Measurements from ENCODE around the gene VAMP2. TPM values are rescaled to one million over a fixed set of nuclear protein-coding genes. Genes with fewer than 3 reads are reported as not detected.

VAMP2 gene
- total and polyA plus RNA-seq, 2 of the 4 experiments (the other 2 are of a cell fraction) = 2.3 to 33.3 TPM

DNA sequence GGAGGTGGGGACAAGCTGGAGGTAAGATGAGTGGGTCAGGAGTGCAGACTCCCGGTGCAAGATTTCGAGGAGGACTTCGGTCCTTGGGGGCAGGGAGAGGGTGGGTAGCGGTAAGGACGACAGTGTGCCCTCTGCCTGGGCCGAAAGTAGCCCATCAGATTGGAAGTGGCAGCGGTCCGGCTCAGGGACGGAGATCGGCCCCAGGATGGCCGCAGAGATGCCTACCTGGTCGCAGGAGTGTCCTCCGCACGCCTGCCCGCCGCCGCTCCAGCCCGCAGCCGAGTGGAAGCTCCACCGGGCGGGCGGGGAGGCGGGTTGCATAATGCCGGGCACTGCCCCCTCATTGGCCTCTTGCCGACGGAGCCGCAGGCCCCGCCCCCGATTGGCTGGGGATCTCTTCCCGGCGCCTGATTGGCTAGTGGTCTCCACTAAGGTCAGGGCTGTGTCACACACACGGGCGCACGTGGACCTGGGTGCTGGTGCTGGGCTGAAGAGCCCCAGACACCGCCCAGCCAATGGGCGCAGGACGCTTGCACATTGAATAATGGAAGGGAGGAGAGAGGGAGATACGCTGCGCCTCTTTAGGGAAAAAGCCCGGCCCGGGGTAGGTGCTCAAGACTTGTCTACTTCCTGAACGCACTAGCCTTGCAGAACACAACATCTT, 10.5 kb downstream of the VAMP2 start, which contains the start of gene PER1:
TSS of gene PER1 (minus strand) at position 293 of the 664 bp plus-strand sequence. CDS start 1,698 bp downstream, outside the sequence.
- Histone ChIP-seq H3K9me1 (ENCODE audit: insufficient read depth, low read length) (peaks cover 22% of the 10 kb centered on the region), H3K14ac (replicated peaks; ENCODE audit: low read depth, low read length) (peak within 1 kb of the TSS; percentile 74), H2AFZ (replicated peaks; ENCODE audit: low read length, poor library complexity) (peak within 1 kb of the TSS; percentile 88), H3K79me1 (ENCODE audit: low read depth in 1 of 2, low read length in 2 of 2) (peaks cover 3 to 37% of the 10 kb centered on the region in 2 experiments; a peak in 2 of 4 replicates), H3K4me3 (ENCODE audit: insufficient read depth, low read depth, low read length) (peak within 1 kb of the TSS; percentile 59), H4K20me1 (ENCODE audit: insufficient read depth, low read length) (peaks cover 9% of the 10 kb centered on the region), H3K9me3 (ENCODE audit: control insufficient read depth, insufficient read depth, low read length) (no peaks in the 10 kb centered on the region), H3K9ac (ENCODE audit: low read depth, low read length) (peak within 1 kb of the TSS; percentile 76), H4K8ac (ENCODE audit: low read depth in 2 of 2, low read length in 2 of 2) (peak within 1 kb of the TSS in 1 of 2 experiments; percentile 78; a peak in 1 of 4 replicates), H3K27me3 (ENCODE audit: control insufficient read depth, insufficient read depth, low read length) (no peaks in the 10 kb centered on the region), H2BK20ac (ENCODE audit: low read depth, low read length) (0 out of 2 replicates have a peak within 1 kb of the TSS, but pooled peaks have one; percentile 45), H3K23ac (ENCODE audit: low read depth, low read length) (peak within 1 kb of the TSS; percentile 79), H3K27ac (ENCODE audit: insufficient read depth, low read length) (peak within 1 kb of the TSS; percentile 73), H4K5ac (ENCODE audit: low read depth, low read length) (peak within 1 kb of the TSS; percentile 9), H3K4ac (ENCODE audit: low read depth, low read length) (peak within 1 kb of the TSS; percentile 86), H2BK15ac (ENCODE audit: low read depth, low read length) (peak within 1 kb of the TSS; percentile 60; the same call in 2 of the 3 replicates), H3K18ac (ENCODE audit: low read depth, low read length) (peak within 1 kb of the TSS; percentile 24; the same call in 1 of the 2 replicates), H3K4me2 (ENCODE audit: low read depth, low read length) (peak within 1 kb of the TSS; percentile 96), H3K36me3 (ENCODE audit: control insufficient read depth, insufficient read depth, low read length) (peaks cover 21% of the 10 kb centered on the region), H3K56ac (ENCODE audit: extremely low read depth, insufficient read depth, low read length) (no peak within 1 kb of the TSS; the same call in 1 of the 2 replicates), H2BK120ac (ENCODE audit: low read depth, low read length) (peak within 1 kb of the TSS; percentile 41), H3K4me1 (ENCODE audit: control insufficient read depth, insufficient read depth, low read length) (peaks cover 23% of the 10 kb centered on the region), H2AK5ac (ENCODE audit: low read depth, low read length) (peak within 1 kb of the TSS; percentile 90), H2AK9ac (replicated peaks; ENCODE audit: low read depth, low read length, poor library complexity) (peak within 1 kb of the TSS; percentile 90), H2BK5ac (ENCODE audit: low read depth, low read length, poor library complexity, severe bottlenecking) (peak within 1 kb of the TSS; percentile 61), H4K91ac (ENCODE audit: insufficient read depth, low read depth, low read length) (peak within 1 kb of the TSS; percentile 52)
- TF ChIP-seq NFE2L2 (IDR thresholded peaks at IDR 0.05; ENCODE audit: low read depth, low read length) = 0 out of 2 replicates have a peak, but pooled peaks have one; percentile 8
- TF ChIP-seq BHLHE40 (IDR thresholded peaks at IDR 0.05; ENCODE audit: low read depth, low read length) = peak; percentile 89
- no peak for TF ChIP-seq RAD21 (IDR thresholded peaks at IDR 0.05; ENCODE audit: low read length)
- peak; percentile 42; the same call in 1 of the 2 replicates for TF ChIP-seq FOS (IDR thresholded peaks at IDR 0.05; ENCODE audit: low read depth, low read length)
- TF ChIP-seq CHD1 (IDR thresholded peaks at IDR 0.05; ENCODE audit: low read depth, low read length) = peak; percentile 90; the same call in 1 of the 2 replicates
- TF ChIP-seq RFX5 (IDR thresholded peaks at IDR 0.05; ENCODE audit: low read depth, low read length) = peak; percentile 53; the same call in 1 of the 2 replicates
- no peak for TF ChIP-seq MAFK (IDR thresholded peaks at IDR 0.05; ENCODE audit: low read depth, low read length)
- peak; percentile 97 for TF ChIP-seq CEBPB (IDR thresholded peaks at IDR 0.05; ENCODE audit: low read depth, low read length)
- peak; percentile 97 for TF ChIP-seq MAZ (IDR thresholded peaks at IDR 0.05; ENCODE audit: borderline replicate concordance, low read depth, low read length)
- no peak for TF ChIP-seq RCOR1 (IDR thresholded peaks at IDR 0.05; ENCODE audit: insufficient replicate concordance, low read length)
- TF ChIP-seq MXI1 (IDR thresholded peaks at IDR 0.05; ENCODE audit: borderline replicate concordance, low read depth, low read length) = no peak
- TF ChIP-seq, protein P1, sequence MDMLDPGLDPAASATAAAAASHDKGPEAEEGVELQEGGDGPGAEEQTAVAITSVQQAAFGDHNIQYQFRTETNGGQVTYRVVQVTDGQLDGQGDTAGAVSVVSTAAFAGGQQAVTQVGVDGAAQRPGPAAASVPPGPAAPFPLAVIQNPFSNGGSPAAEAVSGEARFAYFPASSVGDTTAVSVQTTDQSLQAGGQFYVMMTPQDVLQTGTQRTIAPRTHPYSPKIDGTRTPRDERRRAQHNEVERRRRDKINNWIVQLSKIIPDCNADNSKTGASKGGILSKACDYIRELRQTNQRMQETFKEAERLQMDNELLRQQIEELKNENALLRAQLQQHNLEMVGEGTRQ (IDR thresholded peaks at IDR 0.05; ENCODE audit: low read depth, low read length) = peak; percentile 76
- TF ChIP-seq POLR2A (IDR thresholded peaks at IDR 0.05; ENCODE audit: low read depth, low read length) = peak; percentile 93
- TSS peak; percentile 36 for BruUV-seq (replicated peaks)
- dilution Hi-C loops (cut with HindIII; ENCODE audit: low sequenced_read_pairs, unreplicated experiment) = no loop called here
- WGBS, 2 experiments (ENCODE audit: extremely low coverage in 2 of 2, insufficient read length in 1 of 2) = 2% methylated on average over 26 of the region's 42 CpGs; no CpG with 5 or more reads in 1 of the 2 experiments
- DNase-seq (peak; percentile 93), ATAC-seq (ENCODE audit: low read depth) (peak; percentile 36)
- ChIA-PET CTCF (no interaction called here), POLR2A (ENCODE audit: unreplicated experiment) (no interaction called here)
- intact Hi-C loops (cut with micrococcal nuclease) = no loop called here
- in situ Hi-C loops (cut with MboI; ENCODE audit: low sequenced_read_pairs) = loop anchor here (25.0 kb wide), 1 partner anchor 915 kb away; the partner anchor contains the start of genes DVL2, GABARAP and PHF23
